ENCODE data around the gene SUSD1. TPM values are rescaled to one million over a fixed set of nuclear protein-coding genes. Genes with fewer than 3 reads are reported as not detected.
A peak's percentile ranks its signal among the peaks of the same experiment; 100 is the strongest.

Gene SUSD1
- total RNA-seq, result 13.0 TPM

- peak in 1 of 2 donors; percentile 70 for DNase-seq (ENCODE audit: low spot score in 2 of 2)
- TF ChIP-seq CTCF (IDR thresholded peaks at IDR 0.05), result no peak
- intact Hi-C loops (cut with DNase I), result loop anchor here (1.0 to 10.0 kb wide), 3 partner anchors 158 to 278 kb away; partner anchors contain the start of genes PTBP3 and UGCG
- Histone ChIP-seq H3K27me3 (no peaks in the 10 kb centered on the region), H3K27ac (peak within 1 kb of the TSS; percentile 12 to 43), H3K9me3 (no peaks in the 10 kb centered on the region), H3K4me1 (peaks cover 0 to 6% of the 10 kb centered on the region in 2 donors), H3K4me3 (peak within 1 kb of the TSS; percentile 76 to 78), H3K36me3 (no peaks in the 10 kb centered on the region)
Measured at GRCh38 chr9:112174965-112175795, at the start of gene SUSD1. TSS of gene SUSD1 (minus strand) at chr9:112175297. CDS start at chr9:112175235, 62 bp downstream.

GRCh38 chr9:112224401-112225289 lies 49.5 kb upstream of the SUSD1 start:
- TF ChIP-seq CTCF (IDR thresholded peaks at IDR 0.05), result no peak
- no peaks in the 10 kb centered on the region for H3K4me1 ChIP-seq
- no peak for DNase-seq (ENCODE audit: low spot score in 2 of 2)
- no peaks in the 10 kb centered on the region for H3K27me3 ChIP-seq
- intact Hi-C loops (cut with DNase I), result no loop called here
- H3K27ac ChIP-seq, result no peak overlapping the region
- H3K9me3 ChIP-seq, result no peaks in the 10 kb centered on the region
- peaks cover 28 to 48% of the 10 kb centered on the region in 2 donors for H3K36me3 ChIP-seq
- H3K4me3 ChIP-seq, result no peak overlapping the region

- TF ChIP-seq CTCF (IDR thresholded peaks at IDR 0.05), result no peak
- no peak for DNase-seq (ENCODE audit: low spot score in 2 of 2)
- intact Hi-C loops (cut with DNase I), result no loop called here
- Histone ChIP-seq H3K4me3 (no peak overlapping the region), H3K9me3 (no peaks in the 10 kb centered on the region), H3K27me3 (no peaks in the 10 kb centered on the region), H3K27ac (no peak overlapping the region), H3K4me1 (no peaks in the 10 kb centered on the region), H3K36me3 (peaks cover 10 to 31% of the 10 kb centered on the region in 2 donors)
Measured at GRCh38 chr9:112218908-112219307, 43.8 kb upstream of the SUSD1 start.

- intact Hi-C loops (cut with DNase I), result no loop called here
- no peak overlapping the region for H3K27ac ChIP-seq
- no peak overlapping the region for H3K4me3 ChIP-seq
- no peaks in the 10 kb centered on the region for H3K27me3 ChIP-seq
- DNase-seq (ENCODE audit: low spot score in 2 of 2), result no peak
- H3K4me1 ChIP-seq, result no peaks in the 10 kb centered on the region
- peaks cover 5 to 52% of the 10 kb centered on the region in 2 donors for H3K36me3 ChIP-seq
- no peak for TF ChIP-seq CTCF (IDR thresholded peaks at IDR 0.05)
- H3K9me3 ChIP-seq, result peaks cover 5 to 8% of the 10 kb centered on the region in 2 donors
Measured at GRCh38 chr9:112212926-112213325, 37.8 kb upstream of the SUSD1 start.

GRCh38 chr9:112207451-112207850 lies 32.4 kb upstream of the SUSD1 start:
- no peak for TF ChIP-seq CTCF (IDR thresholded peaks at IDR 0.05)
- Histone ChIP-seq H3K27ac (no peak overlapping the region), H3K4me3 (no peak overlapping the region), H3K4me1 (no peaks in the 10 kb centered on the region), H3K36me3 (peaks cover 0 to 48% of the 10 kb centered on the region in 2 donors), H3K9me3 (peaks cover 5 to 17% of the 10 kb centered on the region in 2 donors), H3K27me3 (no peaks in the 10 kb centered on the region)
- no peak for DNase-seq (ENCODE audit: low spot score in 2 of 2)
- intact Hi-C loops (cut with DNase I), result no loop called here

Data from ascending aorta (tissue), 2 donors.